ENCODE data around the gene GNA15.
"Not testable (repeated sequence)": the region's sequence is repeated elsewhere in the genome, so short reads cannot be mapped to it uniquely, and the experiment has no call there.

GNA15 gene

DNA sequence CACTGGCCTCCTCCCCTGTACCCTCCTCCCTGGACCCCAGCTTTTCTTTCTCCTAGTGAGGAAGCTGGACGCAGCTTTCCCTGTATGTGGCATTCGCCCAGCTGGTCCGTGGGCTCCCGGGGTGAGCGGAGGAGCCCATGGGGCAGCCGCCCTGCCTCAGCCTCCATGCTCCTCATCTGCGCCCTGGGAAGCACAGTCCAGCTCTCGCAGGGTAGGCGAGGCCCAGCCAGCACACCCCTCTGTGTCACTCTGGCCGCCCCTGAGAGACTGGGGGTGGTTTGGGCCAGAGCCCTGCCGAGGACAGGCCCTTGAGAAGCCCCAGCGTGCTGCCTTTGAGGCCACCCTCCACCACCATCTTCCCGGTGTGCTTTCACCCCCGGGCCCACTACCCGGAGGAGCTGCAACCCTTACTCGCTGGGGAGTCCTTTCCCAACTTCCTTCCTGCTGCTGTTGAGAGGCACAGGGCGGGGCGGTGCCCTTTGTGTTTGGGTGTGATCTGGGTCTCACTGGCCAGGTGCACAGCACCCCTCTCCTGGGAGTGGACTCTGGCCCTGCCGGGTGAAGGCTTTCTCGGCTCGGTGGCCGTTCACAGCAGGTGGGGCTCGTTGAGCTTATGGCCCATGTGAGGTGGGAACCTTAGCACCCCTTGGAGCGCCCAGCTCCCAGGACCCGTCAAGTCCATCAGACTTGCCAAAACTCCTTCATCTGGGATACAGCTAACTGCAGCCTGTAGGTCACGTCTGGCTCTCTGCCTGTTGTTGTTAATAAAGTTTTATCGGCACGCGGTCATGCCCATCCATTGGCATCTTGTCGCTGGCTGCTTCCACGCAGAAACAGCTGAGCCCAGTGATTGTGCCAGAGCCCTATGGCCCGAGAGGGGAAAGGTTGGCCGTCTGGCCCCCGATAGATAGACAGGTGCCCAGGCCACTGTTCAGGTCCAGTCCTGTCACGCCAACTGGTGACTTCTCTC is 53.1 kb downstream of the GNA15 start:
- Mint-ChIP-seq H3K27ac (no peak overlapping the region), H3K27me3 (no peaks in the 10 kb centered on the region), H3K36me3 (peaks cover 17% of the 10 kb centered on the region), H3K4me3 (peak overlapping the region; percentile 69), H3K9me3 (no peaks in the 10 kb centered on the region), H3K4me1 (peaks cover 37% of the 10 kb centered on the region)
- ATAC-seq (ENCODE audit: low read depth) (no peak), DNase-seq (ENCODE audit: low spot score in 2 of 2) (no peak)

DNA sequence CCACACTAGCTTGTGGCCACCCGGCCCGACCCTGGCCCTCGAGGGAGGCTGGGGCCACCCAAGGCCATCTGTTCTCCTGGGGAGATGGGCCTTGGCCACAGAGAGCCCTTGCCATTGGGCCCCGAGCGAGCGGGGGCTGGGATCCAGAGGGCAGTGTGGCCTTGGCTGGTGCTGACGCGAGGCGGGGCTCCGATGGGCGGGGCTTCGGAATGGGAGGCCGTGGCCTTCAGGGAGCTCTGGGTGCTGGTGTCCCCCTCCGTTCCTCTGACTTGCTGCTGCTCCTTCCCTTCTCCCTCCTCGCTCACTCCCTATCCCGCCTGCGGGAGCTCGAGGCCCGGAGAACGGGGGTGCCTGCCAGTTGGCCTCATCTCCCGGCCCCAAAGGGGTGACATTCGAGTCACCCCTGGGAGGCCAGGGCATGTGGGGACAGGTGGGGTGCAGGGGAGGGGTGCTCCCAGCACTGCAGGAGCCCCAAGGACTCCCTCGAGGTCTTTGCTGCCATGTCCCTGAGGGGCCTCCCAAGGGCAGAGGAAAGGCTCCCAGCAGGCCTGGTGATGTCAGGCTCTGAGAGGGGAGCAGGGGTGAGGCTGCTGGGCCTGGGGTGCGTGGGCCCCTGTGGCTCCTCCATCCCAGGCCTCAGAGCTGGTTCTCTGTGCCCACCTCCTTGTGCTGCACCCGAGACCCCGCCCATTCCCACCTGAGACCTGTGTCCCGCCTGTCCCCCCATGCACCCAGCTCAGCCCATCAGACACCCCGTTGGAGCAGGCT is 54.1 kb downstream of the GNA15 start:
- Mint-ChIP-seq H3K36me3 (peaks cover 14% of the 10 kb centered on the region), H3K9me3 (no peaks in the 10 kb centered on the region), H3K27ac (no peak overlapping the region), H3K4me1 (peaks cover 28% of the 10 kb centered on the region), H3K27me3 (no peaks in the 10 kb centered on the region), H3K4me3 (no peak overlapping the region)
- no peak for DNase-seq (ENCODE audit: low spot score in 2 of 2)
- ATAC-seq (ENCODE audit: low read depth) = no peak

DNA sequence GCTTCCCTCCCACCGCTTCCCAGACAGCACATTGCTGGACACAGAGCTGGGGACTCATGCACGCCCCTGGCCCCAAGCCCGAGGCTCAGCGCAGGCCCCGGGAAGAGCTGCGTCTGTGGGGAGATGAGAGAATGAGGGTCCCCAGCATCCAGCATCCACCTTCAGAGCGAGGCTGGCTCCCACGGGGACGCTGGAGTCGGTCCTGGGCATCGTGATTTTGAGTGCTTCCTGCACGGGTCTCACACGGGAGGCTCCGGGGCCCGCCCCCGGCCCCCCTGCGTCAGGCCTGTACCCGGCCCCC is 54.6 kb downstream of the GNA15 start:
- no peak overlapping the region for H3K4me3 Mint-ChIP-seq
- H3K4me1 Mint-ChIP-seq = peaks cover 24% of the 10 kb centered on the region
- DNase-seq (ENCODE audit: low spot score in 2 of 2) (no peak), ATAC-seq (ENCODE audit: low read depth) (no peak)
- no peak overlapping the region for H3K27ac Mint-ChIP-seq
- H3K27me3 Mint-ChIP-seq = no peaks in the 10 kb centered on the region
- H3K9me3 Mint-ChIP-seq = no peaks in the 10 kb centered on the region
- peaks cover 14% of the 10 kb centered on the region for H3K36me3 Mint-ChIP-seq

- Mint-ChIP-seq H3K9me3 (no peaks in the 10 kb centered on the region), H3K4me1 (peaks cover 23% of the 10 kb centered on the region), H3K27me3 (no peaks in the 10 kb centered on the region), H3K4me3 (no peak overlapping the region), H3K27ac (no peak overlapping the region), H3K36me3 (peaks cover 14% of the 10 kb centered on the region)
- ATAC-seq (ENCODE audit: low read depth) (no peak), DNase-seq (ENCODE audit: low spot score in 2 of 2) (no peak)
Observed at GRCh38 chr19:3190921-3191805, 55.3 kb downstream of the GNA15 start.

DNA sequence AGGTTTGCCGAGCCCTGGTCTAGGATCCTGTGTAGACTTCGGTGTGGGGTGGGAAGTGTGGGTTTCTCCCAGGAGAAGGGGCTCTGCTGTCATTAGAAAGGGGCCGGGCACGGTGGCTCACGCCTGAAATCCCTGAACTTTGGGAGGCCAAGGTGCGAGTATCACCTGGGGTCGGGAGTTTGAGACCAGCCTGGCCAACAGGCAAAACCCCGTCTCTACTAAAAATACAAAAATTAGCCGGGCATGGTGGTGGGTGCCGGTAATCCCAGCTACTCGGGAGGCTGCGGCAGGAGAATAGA is 55.9 kb downstream of the GNA15 start:
- H3K4me3 Mint-ChIP-seq; H3K27me3 Mint-ChIP-seq; DNase-seq (ENCODE audit: low spot score in 2 of 2); H3K9me3 Mint-ChIP-seq; ATAC-seq (ENCODE audit: low read depth); H3K27ac Mint-ChIP-seq: not testable (repeated sequence)
- peaks cover 14% of the 10 kb centered on the region for H3K36me3 Mint-ChIP-seq
- peaks cover 19% of the 10 kb centered on the region for H3K4me1 Mint-ChIP-seq

- Mint-ChIP-seq H3K27me3 (no peaks in the 10 kb centered on the region), H3K9me3 (no peaks in the 10 kb centered on the region), H3K4me1 (peaks cover 14% of the 10 kb centered on the region), H3K27ac (no peak overlapping the region), H3K4me3 (no peak overlapping the region), H3K36me3 (peaks cover 14% of the 10 kb centered on the region)
- DNase-seq (ENCODE audit: low spot score in 2 of 2) = no peak
- ATAC-seq (ENCODE audit: low read depth) = no peak
Observed at GRCh38 chr19:3192228-3192635, 56.4 kb downstream of the GNA15 start.

GRCh38 chr19:3192684-3193083 is 56.9 kb downstream of the GNA15 start:
- DNase-seq (ENCODE audit: low spot score in 2 of 2) (no peak), ATAC-seq (ENCODE audit: low read depth) (no peak)
- Mint-ChIP-seq H3K4me3 (no peak overlapping the region), H3K4me1 (peaks cover 13% of the 10 kb centered on the region), H3K9me3 (no peaks in the 10 kb centered on the region), H3K27ac (no peak overlapping the region), H3K36me3 (peaks cover 14% of the 10 kb centered on the region), H3K27me3 (no peaks in the 10 kb centered on the region)

DNA sequence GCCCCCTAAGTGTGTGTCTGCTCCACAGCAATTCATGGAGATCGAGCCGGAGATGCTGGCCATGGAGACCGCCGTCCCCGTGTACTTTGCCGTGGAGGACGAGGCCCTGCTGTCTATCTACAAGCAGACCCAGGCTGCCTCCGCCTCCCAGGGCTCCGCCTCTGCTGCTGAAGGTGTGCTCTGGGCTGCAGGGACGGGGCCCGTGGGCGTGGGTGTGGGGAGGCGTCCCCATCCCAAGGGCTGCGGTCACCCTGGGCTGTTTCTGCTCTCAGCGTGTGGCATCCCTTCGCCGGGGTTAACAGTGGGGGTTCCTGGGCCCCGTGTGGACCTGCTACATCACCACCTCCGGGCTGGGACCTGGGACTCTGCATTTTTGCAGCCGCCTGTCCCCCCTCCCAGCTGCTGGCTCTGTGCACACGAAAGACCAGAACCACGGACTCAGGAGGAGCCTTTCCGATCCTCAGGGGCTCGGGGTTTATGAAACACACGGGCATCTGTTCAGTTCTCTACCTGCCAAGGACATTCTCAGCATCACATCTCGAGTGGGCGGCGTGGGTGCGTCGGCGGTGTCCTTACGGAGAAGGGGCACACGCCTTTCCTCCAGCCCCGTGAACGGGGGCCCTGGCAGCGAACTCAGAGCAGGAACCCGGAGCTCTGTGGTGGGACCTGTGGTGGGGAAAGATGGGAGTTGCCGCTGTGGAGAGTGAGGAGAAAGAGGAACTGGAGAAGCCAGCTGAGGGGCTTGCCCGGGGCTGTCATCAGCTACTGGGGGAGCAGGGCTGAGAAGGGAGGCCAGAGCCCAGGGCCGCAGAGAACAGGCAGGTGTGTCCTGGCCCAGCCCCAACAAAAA is 57.6 kb downstream of the GNA15 start:
- DNase-seq (ENCODE audit: low spot score in 2 of 2) (no peak), ATAC-seq (ENCODE audit: low read depth) (peak; percentile 41)
- Mint-ChIP-seq H3K27me3 (no peaks in the 10 kb centered on the region), H3K4me3 (no peak overlapping the region), H3K4me1 (peaks cover 9% of the 10 kb centered on the region), H3K9me3 (no peaks in the 10 kb centered on the region), H3K36me3 (peaks cover 10% of the 10 kb centered on the region), H3K27ac (no peak overlapping the region)

DNA sequence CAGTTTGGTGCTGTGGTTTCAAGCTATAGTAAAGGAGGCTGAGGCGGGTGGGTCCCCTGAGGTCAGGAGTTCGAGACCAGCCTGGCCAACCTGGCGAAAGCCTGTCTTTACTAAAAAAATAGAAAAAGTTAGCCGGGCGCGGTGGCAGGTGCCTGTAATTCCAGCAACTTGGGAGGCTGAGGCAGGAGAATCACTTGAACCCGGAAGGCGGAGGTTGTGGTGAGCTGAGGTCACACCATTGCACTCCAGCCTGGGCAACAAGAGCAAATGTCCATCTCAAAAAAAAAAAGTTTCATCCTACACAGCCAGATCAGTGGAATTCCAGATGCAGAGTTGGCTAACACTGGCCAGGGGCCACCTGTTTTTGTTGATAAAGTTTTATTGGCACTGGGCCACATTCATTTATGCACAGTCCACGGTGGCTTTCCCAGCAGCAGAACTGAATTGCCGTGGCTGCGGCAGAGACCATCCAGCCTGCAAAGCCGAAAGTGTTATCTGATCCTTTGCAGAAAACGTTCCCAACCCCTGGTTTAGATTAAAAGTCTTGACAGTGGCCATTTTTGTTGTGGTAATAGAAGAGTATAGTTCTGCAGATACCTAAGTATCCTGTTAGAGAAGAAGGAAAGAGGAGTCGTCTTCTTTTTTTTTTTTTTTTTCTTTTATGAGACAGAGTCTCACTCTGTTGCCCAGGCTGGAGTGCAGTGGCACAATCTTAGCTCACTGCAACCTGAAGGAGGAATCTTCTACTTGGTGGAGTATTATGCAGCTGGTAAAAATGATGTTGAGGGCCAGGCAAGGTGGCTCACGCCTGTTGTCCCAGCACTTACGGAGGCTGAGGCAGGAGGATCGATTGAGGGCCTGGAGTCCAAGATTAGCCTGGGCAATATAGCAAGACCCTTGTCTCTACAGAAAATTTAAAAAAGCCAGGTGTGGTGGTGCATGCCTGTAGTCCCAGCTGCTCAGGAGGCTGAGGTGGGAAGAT is 58.6 kb downstream of the GNA15 start:
- Mint-ChIP-seq H3K9me3 (no peaks in the 10 kb centered on the region), H3K27me3 (no peaks in the 10 kb centered on the region), H3K27ac (no peak overlapping the region), H3K4me3 (no peak overlapping the region), H3K4me1 (peaks cover 3% of the 10 kb centered on the region), H3K36me3 (peaks cover 8% of the 10 kb centered on the region)
- no peak for DNase-seq (ENCODE audit: low spot score in 2 of 2)
- no peak for ATAC-seq (ENCODE audit: low read depth)

DNA sequence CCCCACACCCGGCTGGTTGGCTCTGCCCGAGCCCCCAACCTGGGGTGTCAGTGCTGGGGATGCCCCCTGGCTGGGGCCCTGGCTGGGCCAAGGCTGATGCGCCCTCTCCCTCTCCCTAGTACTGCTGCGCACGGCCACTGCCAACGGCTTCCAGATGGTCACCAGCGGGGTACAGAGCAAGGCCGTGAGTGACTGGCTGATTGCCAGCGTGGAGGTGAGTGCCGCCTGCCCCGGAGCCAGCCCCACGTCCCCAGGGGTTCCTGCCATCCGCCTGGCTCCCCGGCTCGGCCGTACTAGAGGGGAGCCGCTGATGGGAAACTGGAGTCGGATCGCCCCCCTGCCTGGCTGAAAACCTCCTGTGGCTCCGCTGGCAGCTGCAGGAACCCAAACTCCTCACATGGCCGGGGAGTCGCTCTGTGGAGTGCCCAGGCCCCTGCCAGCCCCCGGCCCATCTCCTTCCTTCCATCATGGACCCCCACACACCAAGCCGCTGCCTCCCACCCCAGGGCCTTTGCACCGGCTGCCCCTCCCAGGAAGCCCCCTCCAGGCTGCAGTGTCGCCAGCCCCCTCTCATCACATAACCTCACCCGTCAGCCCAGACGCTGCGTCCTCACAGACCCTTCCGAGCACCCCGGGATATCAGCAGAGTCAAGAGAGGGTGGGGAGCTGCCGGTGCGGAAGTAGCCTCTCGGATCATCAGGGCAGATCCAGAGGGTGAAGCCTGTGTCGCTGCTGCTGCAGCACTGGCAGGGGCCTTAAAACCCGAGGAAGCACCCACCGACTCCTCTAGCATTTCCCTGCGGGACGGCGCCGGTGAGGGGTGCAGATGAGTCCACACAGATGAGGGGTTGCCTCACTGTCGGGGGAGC is 60.5 kb downstream of the GNA15 start:
- Mint-ChIP-seq H3K9me3 (no peaks in the 10 kb centered on the region), H3K27me3 (no peaks in the 10 kb centered on the region), H3K36me3 (peaks cover 9% of the 10 kb centered on the region), H3K4me3 (no peak overlapping the region), H3K27ac (no peak overlapping the region), H3K4me1 (no peaks in the 10 kb centered on the region)
- DNase-seq (ENCODE audit: low spot score in 2 of 2) (no peak), ATAC-seq (ENCODE audit: low read depth) (no peak)

DNA sequence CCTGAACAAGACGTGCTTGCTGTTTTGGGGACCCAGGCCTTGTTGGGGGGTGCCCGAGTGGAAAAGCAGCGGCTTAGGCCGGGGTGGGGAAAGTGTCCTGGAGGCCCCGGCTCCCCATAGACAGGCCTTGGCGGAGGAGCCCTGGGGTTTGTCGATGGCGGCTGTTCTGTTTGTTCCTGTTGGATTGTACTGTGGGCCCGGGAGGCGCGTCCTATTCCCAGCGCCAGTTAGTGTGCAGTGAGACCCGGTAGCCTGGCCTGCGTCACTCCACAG is 61.0 kb downstream of the GNA15 start:
- Mint-ChIP-seq H3K27me3 (no peaks in the 10 kb centered on the region), H3K36me3 (peaks cover 9% of the 10 kb centered on the region), H3K27ac (no peak overlapping the region), H3K4me3 (no peak overlapping the region), H3K9me3 (no peaks in the 10 kb centered on the region), H3K4me1 (no peaks in the 10 kb centered on the region)
- ATAC-seq (ENCODE audit: low read depth) = no peak
- no peak for DNase-seq (ENCODE audit: low spot score in 2 of 2)

Measured in memory B cell (primary cell).